Ovary (tissue), 9 donors: ENCODE results near the gene STK38L. TPM values are rescaled to one million over a fixed set of nuclear protein-coding genes. Genes with fewer than 3 reads are reported as not detected.

Experiments
- DNase-seq, 5 donors: peaks; one replicate each; pipeline ENCODE4 v3.0.0-alpha.2; 2019 to 2020
- H3K27ac ChIP-seq, 2 donors: fragments of 200-600 bp; one replicate each; pipeline versions ENCODE4 v1.5.1 to v1.8.0; 2019 to 2022
- H3K27me3 ChIP-seq: fragments of 200-600 bp; one replicate; pipeline ENCODE4 v1.8.0; 2022
- H3K36me3 ChIP-seq: fragments of 200-600 bp; sonication (generic); one replicate; pipeline ENCODE4 v1.5.1; 2019
- H3K4me1 ChIP-seq: one replicate; pipeline ENCODE4 v1.8.1; 2013; ENCODE audit warnings: mild to moderate bottlenecking, moderate library complexity; ENCODE audit not compliant: insufficient read depth
- H3K4me3 ChIP-seq: fragments of 200-600 bp; sonication (generic); one replicate; pipeline ENCODE4 v1.5.1; 2017
- H3K9me3 ChIP-seq, 2 donors: fragments of 200-600 bp in 1 of 2; sonication (generic) in 1 of 2; one replicate each; pipeline versions ENCODE4 v1.5.1 to v1.8.1; 2013 to 2019; ENCODE audit warnings: mild to moderate bottlenecking in 1 of 2, moderate library complexity in 1 of 2
- CTCF ChIP-seq, 3 donors: fragments of 450-650 bp in 2 of 3; fragments of 200-600 bp in 1 of 3; IDR thresholded peaks; one replicate each; pipeline versions ENCODE4 v1.5.1 to v1.8.0; 2016 to 2022; ENCODE audit warnings: antibody characterized with exemption in 3 of 3, mild to moderate bottlenecking in 1 of 3
- EP300 ChIP-seq: sonication (generic); formaldehyde crosslinking; IDR thresholded peaks from one replicate; pipeline ENCODE4 v1.6.1; 2017; ENCODE audit warnings: antibody characterized with exemption
- POLR2A ChIP-seq: fragments of 450-650 bp; IDR thresholded peaks from one replicate; pipeline ENCODE4 v1.6.1; 2017; ENCODE audit warnings: antibody characterized with exemption, mild to moderate bottlenecking, moderate library complexity
- WGBS, 3 donors: extraction: QIAGEN DNeasy Blood & Tissue Kit in 1 of 3; methylation state at CpG; one replicate each; pipeline versions ENCODE4 v1.1.5 to v1.1.7; 2013 to 2017; 5-methylcytosine and 5-hydroxymethylcytosine counted together
- intact Hi-C, 4 donors: fragments of 100-400 bp; cut with DNase I; formaldehyde crosslinking; loops; one replicate each; pipeline versions ENCODE4 v1.11.0 to v1.15.1; 2022 to 2023
- polyA plus RNA-seq, 2 donors: library from polyadenylated mRNA; stranded (reverse); fragments of 200-250 nt in 1 of 2; fragments of 350-450 nt in 1 of 2; fragmentation: Illumina TruSeq in 1 of 2; extraction: RNeasy Lipid Tissue Mini Kit (QIAGEN cat#74804) in 1 of 2; gene quantifications; one replicate each; pipeline ENCODE4 v1.2.3, GENCODE V29; 2013 to 2014
- total RNA-seq, 7 donors: library from RNA; depleted of rRNA in 2 of 7; stranded (reverse); fragments of >200 nt in 2 of 7; fragmentation: NEBNext Ultra II Directional in 3 of 7; extraction: Animal tissue kit (Norgen Biotek cat#: 25700) in 3 of 7; gene quantifications; one replicate each; pipeline versions ENCODE4 v1.1.0 to v1.2.4, GENCODE V29; 2016 to 2023
- donor health status: DM: no; HTN: no; CAD: no; lungs with moderate emphysema.
- donor health status: DM: no; HTN: no; CAD: no.
- donor health status: Bipolar disorder and iron deficiency.
- donor health status: DM: yes; HTN: yes; CAD: no.
- donor health status: DM: no; HTN: no; CAD: no.
- donor health status: DM: yes; HTN: yes; CAD: no.

Gene STK38L
- total and polyA plus RNA-seq, 9 donors: 7.4 to 24.7 (median 16.8) TPM

- no peak overlapping the region for H3K27ac ChIP-seq
- DNase-seq: no peak
- peaks cover 1% of the 10 kb centered on the region for H3K4me1 ChIP-seq
- H3K4me3 ChIP-seq: no peak overlapping the region
- 94 to 100% (median 96%) methylated on average over 1 of the region's 1 CpG for WGBS, 3 donors
- intact Hi-C loops: loop anchor here in 1 of 4 donors (10.0 kb wide), 1 partner anchor 114 kb away; no protein-coding TSS in a partner anchor
- TF ChIP-seq CTCF (IDR thresholded peaks at IDR 0.05) (no peak), EP300 (no peak), POLR2A (no peak)
- H3K27me3 ChIP-seq: no peaks in the 10 kb centered on the region
- H3K9me3 ChIP-seq: no peaks in the 10 kb centered on the region
- no peaks in the 10 kb centered on the region for H3K36me3 ChIP-seq
These were observed 55.0 kb downstream of the STK38L start for GRCh38 chr12:27299102-27299501.

- H3K9me3 ChIP-seq: no peaks in the 10 kb centered on the region
- H3K27me3 ChIP-seq: no peaks in the 10 kb centered on the region
- no peak for DNase-seq
- intact Hi-C loops: loop anchor here in 2 of 4 donors (10.0 kb wide), 3 partner anchors 275 to 445 kb away; partner anchors contain the start of genes MED21 (in 1 of the 2) and TM7SF3 (in 1 of the 2)
- H3K4me1 ChIP-seq: no peaks in the 10 kb centered on the region
- no peaks in the 10 kb centered on the region for H3K36me3 ChIP-seq
- H3K4me3 ChIP-seq: no peak overlapping the region
- TF ChIP-seq POLR2A (no peak), EP300 (no peak), CTCF (IDR thresholded peaks at IDR 0.05) (no peak)
- no peak overlapping the region for H3K27ac ChIP-seq
These were observed 56.1 kb downstream of the STK38L start for GRCh38 chr12:27300226-27300625.

GRCh38 chr12:27303139-27304111 lies 59.3 kb downstream of the STK38L start:
- intact Hi-C loops: loop anchor here in 2 of 4 donors (10.0 kb wide), 3 partner anchors 279 to 449 kb away; partner anchors contain the start of genes MED21 (in 1 of the 2) and TM7SF3 (in 1 of the 2)
- no peak for DNase-seq
- Histone ChIP-seq H3K27ac (no peak overlapping the region), H3K4me3 (no peak overlapping the region), H3K9me3 (no peaks in the 10 kb centered on the region), H3K4me1 (no peaks in the 10 kb centered on the region), H3K36me3 (no peaks in the 10 kb centered on the region), H3K27me3 (no peaks in the 10 kb centered on the region)
- WGBS, 3 donors: 56 to 67% (median 57%) methylated on average over 3 of the region's 3 CpGs
- no peak for TF ChIP-seq POLR2A
- no peak for TF ChIP-seq CTCF (IDR thresholded peaks at IDR 0.05)
- no peak for TF ChIP-seq EP300

GRCh38 chr12:27304856-27305255 lies 60.8 kb downstream of the STK38L start:
- intact Hi-C loops: loop anchor here in 2 of 4 donors (10.0 kb wide), 3 partner anchors 280 to 450 kb away; partner anchors contain the start of genes MED21 (in 1 of the 2) and TM7SF3 (in 1 of the 2)
- no peaks in the 10 kb centered on the region for H3K9me3 ChIP-seq
- H3K36me3 ChIP-seq: no peaks in the 10 kb centered on the region
- TF ChIP-seq POLR2A (no peak), EP300 (no peak), CTCF (IDR thresholded peaks at IDR 0.05) (no peak)
- DNase-seq: no peak
- no peaks in the 10 kb centered on the region for H3K4me1 ChIP-seq
- H3K27me3 ChIP-seq: no peaks in the 10 kb centered on the region
- WGBS, 3 donors: 78 to 91% (median 84%) methylated on average over 1 of the region's 1 CpG
- H3K4me3 ChIP-seq: no peak overlapping the region
- no peak overlapping the region for H3K27ac ChIP-seq
